Common myeloid progenitor, CD34-positive (primary cell): ENCODE results near the gene SYNE2.
"Not testable (repeated sequence)": the region's sequence is repeated elsewhere in the genome, so short reads cannot be mapped to it uniquely, and the experiment has no call there.

ENCODE experiments used
- CTCF ChIA-PET: fragments of 350-600 bp; sonication (Branson Sonifier 250); formaldehyde crosslinking; loops from one replicate; lab custom pipeline; 2021; ENCODE audit warnings: antibody characterized with exemption; lab: Charles Lee
- POLR2A ChIA-PET: fragments of 350-600 bp; sonication (Branson Sonifier 250); formaldehyde crosslinking; loops from one replicate; lab custom pipeline; 2021; ENCODE audit warnings: antibody characterized with exemption; lab: Charles Lee
- DNase-seq, 3 donors: peaks; one replicate each; pipeline versions ENCODE4 v3.0.0 to v3.0.0-alpha.2; 2013
- H3K27ac ChIP-seq, 2 experiments: 1 replicate in 1 of 2; 2 replicates in 1 of 2; pipeline ENCODE4 v1.7.0; 2013; ENCODE audit warnings: inconsistent platforms in 2 of 2, low read length in 2 of 2, mild to moderate bottlenecking in 2 of 2, low read depth in 1 of 2, moderate library complexity in 1 of 2; ENCODE audit not compliant: severe bottlenecking in 2 of 2, insufficient read depth in 1 of 2, poor library complexity in 1 of 2
- H3K27me3 ChIP-seq, 5 experiments: replicated peaks in 2 of 5; 1 replicate in 3 of 5; 2 replicates in 2 of 5; pipeline versions ENCODE4 v1.6.1 to v1.7.0; 2013; ENCODE audit warnings: low read length in 4 of 5, mild to moderate bottlenecking in 2 of 5, moderate library complexity in 2 of 5, inconsistent platforms in 1 of 5; ENCODE audit not compliant: insufficient read depth in 5 of 5, control insufficient read depth in 4 of 5
- H3K36me3 ChIP-seq, 4 experiments: 1 replicate in 2 of 4; 2 replicates in 2 of 4; pipeline versions ENCODE4 v1.6.1 to v1.7.0; 2013; ENCODE audit warnings: low read length in 3 of 4, control low read depth in 1 of 4, mild to moderate bottlenecking in 1 of 4; ENCODE audit not compliant: control insufficient read depth in 4 of 4, insufficient read depth in 4 of 4
- H3K4me1 ChIP-seq, 4 experiments: 1 replicate in 3 of 4; 2 replicates in 1 of 4; pipeline versions ENCODE4 v1.6.1 to v1.7.1; 2013; ENCODE audit warnings: low read length in 3 of 4, mild to moderate bottlenecking in 3 of 4, control low read depth in 1 of 4, inconsistent platforms in 1 of 4, moderate library complexity in 1 of 4; ENCODE audit not compliant: control insufficient read depth in 4 of 4, insufficient read depth in 4 of 4; ENCODE audit errors: control extremely low read depth in 1 of 4
- H3K4me3 ChIP-seq, 7 experiments: 1 replicate in 4 of 7; 2 replicates in 3 of 7; pipeline versions ENCODE4 v1.5.1 to v1.7.0; 2013; ENCODE audit warnings: mild to moderate bottlenecking in 7 of 7, low read length in 6 of 7, moderate library complexity in 6 of 7, inconsistent platforms in 2 of 7, low read depth in 2 of 7, control low read depth in 1 of 7; ENCODE audit not compliant: insufficient read depth in 4 of 7, control insufficient read depth in 1 of 7; ENCODE audit errors: extremely low read depth in 1 of 7
- H3K9me3 ChIP-seq, 5 experiments: 1 replicate in 4 of 5; 2 replicates in 1 of 5; pipeline versions ENCODE4 v1.6.1 to v1.7.1; 2013; ENCODE audit warnings: low read length in 4 of 5, mild to moderate bottlenecking in 2 of 5, inconsistent platforms in 1 of 5, low read depth in 1 of 5, moderate library complexity in 1 of 5; ENCODE audit not compliant: control insufficient read depth in 4 of 5, insufficient read depth in 2 of 5; ENCODE audit errors: control extremely low read depth in 1 of 5
- WGBS: methylation state at CpG from one replicate; pipeline ENCODE4 v1.1.5; 2013; ENCODE audit not compliant: insufficient coverage; 5-methylcytosine and 5-hydroxymethylcytosine counted together

Gene SYNE2

DNA sequence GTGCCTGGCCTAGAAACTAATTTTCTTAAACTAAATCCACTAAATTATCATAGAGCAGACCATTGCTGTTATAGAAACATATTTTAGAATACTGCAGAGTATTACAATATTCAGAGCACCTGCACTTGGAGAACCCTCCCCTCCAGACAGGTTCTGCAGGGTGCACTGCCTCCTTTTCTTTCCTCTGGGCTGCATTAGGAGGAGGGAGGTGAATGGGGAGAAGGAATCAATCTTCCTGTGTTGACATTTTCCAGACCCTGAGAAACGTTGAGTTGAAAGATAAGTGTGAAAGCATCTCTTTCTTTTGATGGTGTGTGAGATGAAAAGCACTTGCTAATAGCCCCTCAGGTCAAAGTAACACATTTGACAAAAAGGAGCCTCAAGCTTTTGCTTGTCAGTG, 7.3 kb downstream of the SYNE2 start:
- Histone ChIP-seq H3K36me3 (no peaks in the 10 kb centered on the region), H3K4me1 (no peaks in the 10 kb centered on the region), H3K27ac (no peak overlapping the region), H3K9me3 (no peaks in the 10 kb centered on the region), H3K27me3 (peaks cover 4 to 57% (median 22%) of the 10 kb centered on the region in 5 experiments), H3K4me3 (no peak overlapping the region)
- POLR2A ChIA-PET = no interaction called here
- CTCF ChIA-PET = interaction anchor here (1.5 kb wide), 1 partner anchor 8 kb away, joined by 5 read pairs; the partner anchor contains the start of gene SYNE2
- no peak for DNase-seq
- WGBS = no CpG with 5 or more reads among the region's 1 CpG

- Histone ChIP-seq H3K9me3 (no peaks in the 10 kb centered on the region), H3K4me3 (no peak overlapping the region), H3K4me1 (no peaks in the 10 kb centered on the region), H3K27me3 (peaks cover 0 to 41% (median 5%) of the 10 kb centered on the region in 5 experiments), H3K27ac (no peak overlapping the region), H3K36me3 (no peaks in the 10 kb centered on the region)
- no peak for DNase-seq
- 98% methylated on average over 5 of the region's 8 CpGs for WGBS
- POLR2A ChIA-PET = no interaction called here
- CTCF ChIA-PET = no interaction called here
Measured at GRCh38 chr14:63862163-63862562, 9.4 kb downstream of the SYNE2 start.

GRCh38 chr14:63863004-63863403, 10.2 kb downstream of the SYNE2 start:
- DNase-seq = no peak
- CTCF ChIA-PET = no interaction called here
- Histone ChIP-seq H3K4me3 (no peak overlapping the region), H3K36me3 (no peaks in the 10 kb centered on the region), H3K9me3 (no peaks in the 10 kb centered on the region), H3K27me3 (peaks cover 0 to 34% (median 5%) of the 10 kb centered on the region in 5 experiments), H3K27ac (no peak overlapping the region), H3K4me1 (no peaks in the 10 kb centered on the region)
- no CpG with 5 or more reads among the region's 6 CpGs for WGBS
- POLR2A ChIA-PET = no interaction called here

- H3K4me1 ChIP-seq, CTCF ChIA-PET, H3K4me3 ChIP-seq, POLR2A ChIA-PET, H3K9me3 ChIP-seq, DNase-seq, H3K27ac ChIP-seq, H3K36me3 ChIP-seq: not testable (repeated sequence)
- no CpG with 5 or more reads among the region's 2 CpGs for WGBS
- H3K27me3 ChIP-seq = peaks cover 0 to 27% (median 5%) of the 10 kb centered on the region in 5 experiments
Measured at GRCh38 chr14:63864775-63865174, 12.0 kb downstream of the SYNE2 start.

DNA sequence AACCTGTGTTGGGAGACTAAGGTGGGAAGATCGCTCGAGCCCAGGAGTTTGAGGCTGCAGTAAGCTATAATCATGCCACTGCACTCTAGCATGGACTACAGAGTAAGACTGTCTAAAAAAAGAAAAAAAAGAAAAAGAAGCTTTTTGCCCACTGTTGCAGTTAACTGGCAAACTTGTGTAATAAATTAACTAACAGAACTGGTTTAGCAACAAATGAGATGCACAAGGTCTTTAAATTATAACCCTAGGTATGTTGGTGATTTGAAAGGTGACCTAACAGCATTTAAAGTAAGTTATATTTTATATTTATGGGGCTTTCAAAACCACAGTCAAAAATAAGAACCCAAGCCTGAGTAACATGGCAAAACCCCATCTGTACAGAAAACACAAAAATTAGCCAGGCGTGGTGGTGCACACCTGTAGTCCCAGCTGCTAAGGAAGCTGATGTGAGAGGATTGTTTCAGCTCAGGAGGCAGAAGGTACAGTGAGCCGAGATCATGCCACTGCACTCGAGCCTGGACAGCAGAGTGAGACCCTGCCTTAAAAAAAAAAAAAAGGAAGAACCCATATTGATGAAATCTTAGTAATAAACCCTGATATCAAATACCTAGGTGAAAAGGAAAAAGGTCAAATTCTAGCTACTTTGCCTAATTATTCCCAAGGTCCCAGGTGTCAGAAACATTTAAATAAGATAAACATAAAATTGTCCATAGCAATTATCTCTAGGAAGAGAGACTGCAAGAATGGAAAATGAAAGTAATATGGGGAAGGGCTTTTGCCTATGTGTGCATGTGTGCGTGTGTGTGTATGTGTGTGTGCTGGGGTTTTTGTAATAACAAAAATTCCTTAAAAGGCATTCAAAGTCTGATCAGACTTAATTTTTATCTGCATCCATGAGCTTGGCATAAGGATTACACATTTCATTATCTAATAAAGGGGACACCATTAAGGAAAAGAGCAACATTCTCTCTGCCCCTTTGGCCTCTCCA, 15.4 kb downstream of the SYNE2 start:
- no peaks in the 10 kb centered on the region for H3K4me1 ChIP-seq
- ChIA-PET CTCF (interaction anchor here (0.6 kb wide), 1 partner anchor 199 kb away, joined by 3 read pairs; no protein-coding TSS in a partner anchor), POLR2A (no interaction called here)
- H3K9me3 ChIP-seq = no peaks in the 10 kb centered on the region
- peak in 2 of 3 donors; percentile 63 to 64 for DNase-seq
- no peak overlapping the region for H3K27ac ChIP-seq
- H3K4me3 ChIP-seq = no peak overlapping the region
- WGBS = 72% methylated on average over 3 of the region's 6 CpGs
- peaks cover 0 to 8% (median 2%) of the 10 kb centered on the region in 5 experiments for H3K27me3 ChIP-seq
- H3K36me3 ChIP-seq = no peaks in the 10 kb centered on the region

- H3K27me3 ChIP-seq, H3K27ac ChIP-seq, H3K4me3 ChIP-seq, H3K9me3 ChIP-seq, DNase-seq, H3K36me3 ChIP-seq, H3K4me1 ChIP-seq, POLR2A ChIA-PET, CTCF ChIA-PET: not testable (repeated sequence)
- 90% methylated on average over 1 of the region's 2 CpGs for WGBS
Measured at GRCh38 chr14:63869940-63870752, 17.3 kb downstream of the SYNE2 start.

- H3K27me3 ChIP-seq, POLR2A ChIA-PET, H3K36me3 ChIP-seq, H3K9me3 ChIP-seq, H3K4me3 ChIP-seq, CTCF ChIA-PET, H3K4me1 ChIP-seq, H3K27ac ChIP-seq, DNase-seq: not testable (repeated sequence)
- 20% methylated on average over 1 of the region's 1 CpG for WGBS
Measured at GRCh38 chr14:63870753-63871037, 17.9 kb downstream of the SYNE2 start.
